ENCODE measurements around the gene UBE2A. TPM values are rescaled to one million over a fixed set of nuclear protein-coding genes. Genes with fewer than 3 reads are reported as not detected.

The UBE2A gene
- total RNA-seq, 1 experiment from 2014 or later = 44.9 TPM

GRCh38 chrX:119622356-119623232 is 48.2 kb downstream of the UBE2A start:
- no peak for DNase-seq (ENCODE audit: low read depth, low spot score)
- Histone ChIP-seq H3K27me3 (ENCODE audit: insufficient read depth, low read length) (no peaks in the 10 kb centered on the region), H2AFZ (ENCODE audit: low read depth, low read length, poor library complexity, severe bottlenecking) (no peak overlapping the region), H3K79me2 (ENCODE audit: insufficient read depth, low read length) (no peaks in the 10 kb centered on the region), H3K4me3 (replicated peaks in 1 of 2; ENCODE audit: low read depth in 1 of 2, low read length in 2 of 2) (no peak overlapping the region), H3K27ac (ENCODE audit: low read depth, low read length) (no peak overlapping the region), H3K9ac (ENCODE audit: low read length) (no peak overlapping the region), H3K9me3 (ENCODE audit: control insufficient read depth in 1 of 2, insufficient read depth in 1 of 2, low read depth in 1 of 2, low read length in 2 of 2) (no peaks in the 10 kb centered on the region), H3K4me1 (ENCODE audit: control insufficient read depth in 1 of 2, insufficient read depth in 2 of 2, low read length in 2 of 2) (no peaks in the 10 kb centered on the region), H3K4me2 (ENCODE audit: low read length) (no peak overlapping the region), H3K9me2 (ENCODE audit: insufficient read depth) (no peaks in the 10 kb centered on the region), H3K36me3 (ENCODE audit: control insufficient read depth in 1 of 2, insufficient read depth in 2 of 2, low read length in 2 of 2) (no peaks in the 10 kb centered on the region), H4K20me1 (ENCODE audit: insufficient read depth) (no peaks in the 10 kb centered on the region)
- CTCF ChIA-PET = no interaction called here
- TF ChIP-seq ELF1 (IDR thresholded peaks at IDR 0.05; ENCODE audit: borderline replicate concordance, low read depth) (no peak), POLR2A (IDR thresholded peaks at IDR 0.05; ENCODE audit: borderline replicate concordance, extremely low read depth, insufficient read depth, insufficient read length) (no peak), POLR2AphosphoS5 (IDR thresholded peaks at IDR 0.05; ENCODE audit: low read depth, low read length) (no peak), EZH2phosphoT487 (IDR thresholded peaks at IDR 0.05; ENCODE audit: borderline replicate concordance) (no peak), CTCF (IDR thresholded peaks at IDR 0.05 in 2 of 3, conservative IDR thresholded peaks at IDR 0.05 in 1 of 3; ENCODE audit: borderline replicate concordance in 1 of 3, insufficient read depth in 1 of 3, low read depth in 2 of 3, low read length in 2 of 3) (no peak), EZH2 (IDR thresholded peaks at IDR 0.05) (no peak)
- ATAC-seq = no peak
- intact Hi-C loops (cut with micrococcal nuclease) = no loop called here
- POLR2A ChIA-PET = no interaction called here
- RAD21 ChIA-PET (ENCODE audit: low non-redundant PET in 1 of 2, low total read pairs in 2 of 2, uncharacterized antibody in 2 of 2, unreplicated experiment in 2 of 2) = no interaction called here
- BruUV-seq (replicated peaks) = no TSS peak

DNA sequence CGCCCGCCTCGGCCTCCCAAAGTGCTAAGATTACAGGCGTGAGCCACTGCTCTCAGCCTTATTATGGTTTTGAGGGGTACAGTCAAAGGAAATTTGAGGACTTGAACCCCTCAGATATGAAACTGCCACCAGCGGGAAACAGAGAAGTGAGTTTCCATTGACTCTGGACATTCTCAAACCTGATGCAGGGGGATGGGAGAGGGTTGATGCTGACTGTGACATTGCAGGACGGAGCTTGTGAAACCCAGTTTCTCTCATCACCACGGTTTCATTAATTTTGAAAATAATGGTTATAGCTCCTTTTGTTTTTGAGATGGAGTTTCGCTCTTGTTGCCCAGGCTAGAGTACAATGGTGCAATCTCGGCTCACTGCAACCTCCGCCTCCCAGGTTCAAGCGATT is 50.1 kb downstream of the UBE2A start:
- no peaks in the 10 kb centered on the region for H3K4me1 ChIP-seq (ENCODE audit: control insufficient read depth in 1 of 2, insufficient read depth in 2 of 2, low read length in 2 of 2)
- ChIA-PET CTCF (no interaction called here), RAD21 (ENCODE audit: low non-redundant PET in 1 of 2, low total read pairs in 2 of 2, uncharacterized antibody in 2 of 2, unreplicated experiment in 2 of 2) (no interaction called here), POLR2A (no interaction called here)
- TF ChIP-seq FOSL1 (IDR thresholded peaks at IDR 0.05; ENCODE audit: low read depth) = no peak
- TF ChIP-seq SIN3A (IDR thresholded peaks at IDR 0.05; ENCODE audit: low read depth) = no peak
- no peak for TF ChIP-seq POLR2AphosphoS5 (IDR thresholded peaks at IDR 0.05; ENCODE audit: low read depth, low read length)
- TF ChIP-seq EZH2phosphoT487 (IDR thresholded peaks at IDR 0.05; ENCODE audit: borderline replicate concordance) = no peak
- no peaks in the 10 kb centered on the region for H3K79me2 ChIP-seq (ENCODE audit: insufficient read depth, low read length)
- H4K20me1 ChIP-seq (ENCODE audit: insufficient read depth) = no peaks in the 10 kb centered on the region
- BruUV-seq (replicated peaks) = no TSS peak
- H3K9ac ChIP-seq (ENCODE audit: low read length) = no peak overlapping the region
- no peaks in the 10 kb centered on the region for H3K9me3 ChIP-seq (ENCODE audit: control insufficient read depth in 1 of 2, insufficient read depth in 1 of 2, low read depth in 1 of 2, low read length in 2 of 2)
- H3K27ac ChIP-seq (ENCODE audit: low read depth, low read length) = no peak overlapping the region
- DNase-seq (ENCODE audit: low read depth, low spot score) (no peak), ATAC-seq (no peak)
- intact Hi-C loops (cut with micrococcal nuclease) = no loop called here
- no peak overlapping the region for H3K4me3 ChIP-seq (replicated peaks in 1 of 2; ENCODE audit: low read depth in 1 of 2, low read length in 2 of 2)
- H2AFZ ChIP-seq (ENCODE audit: low read depth, low read length, poor library complexity, severe bottlenecking) = no peak overlapping the region
- H3K4me2 ChIP-seq (ENCODE audit: low read length) = no peak overlapping the region
- H3K36me3 ChIP-seq (ENCODE audit: control insufficient read depth in 1 of 2, insufficient read depth in 2 of 2, low read length in 2 of 2) = no peaks in the 10 kb centered on the region
- H3K9me2 ChIP-seq (ENCODE audit: insufficient read depth) = no peaks in the 10 kb centered on the region
- H3K27me3 ChIP-seq (ENCODE audit: insufficient read depth, low read length) = no peaks in the 10 kb centered on the region

Data from HCT116 (cell line).